GM19438 (cell line): ENCODE measurements around the gene CPEB1.
"Not testable (repeated sequence)": the region's sequence is repeated elsewhere in the genome, so short reads cannot be mapped to it uniquely, and the experiment has no call there.

Experiments used
- ATAC-seq: cut with Tn5 transposase; IDR thresholded peaks from one replicate; pipeline ENCODE4 v1.9.1; 2021; ENCODE audit warnings: low read depth; ENCODE audit not compliant: unreplicated experiment

CPEB1 gene

GRCh38 chr15:82650046-82650670 lies 3.0 kb upstream of the CPEB1 start:
- no peak for ATAC-seq

- no peak for ATAC-seq
These were observed 2.2 kb upstream of the CPEB1 start for GRCh38 chr15:82649226-82649999.

- no peak for ATAC-seq
These were observed 1.3 kb upstream of the CPEB1 start for GRCh38 chr15:82648257-82649103.

- ATAC-seq: no peak
These were observed 683 bp upstream of the CPEB1 start for GRCh38 chr15:82647835-82648256.

- no peak for ATAC-seq
These were observed 716 bp downstream of the CPEB1 start for GRCh38 chr15:82646250-82647044.

GRCh38 chr15:82644967-82645852 lies 2.0 kb downstream of the CPEB1 start:
- not testable (repeated sequence) for ATAC-seq

- no peak for ATAC-seq
These were observed 3.2 kb downstream of the CPEB1 start for GRCh38 chr15:82643992-82644391.

- ATAC-seq: no peak
These were observed 4.5 kb downstream of the CPEB1 start for GRCh38 chr15:82642656-82643055.

- no peak for ATAC-seq
These were observed 5.9 kb downstream of the CPEB1 start for GRCh38 chr15:82641129-82641798.

GRCh38 chr15:82640672-82641071 lies 6.5 kb downstream of the CPEB1 start:
- no peak for ATAC-seq

GRCh38 chr15:82635798-82636197 lies 11.4 kb downstream of the CPEB1 start:
- ATAC-seq: no peak

GRCh38 chr15:82630033-82630432 lies 17.1 kb downstream of the CPEB1 start:
- ATAC-seq: no peak

GRCh38 chr15:82625136-82625535 lies 22.0 kb downstream of the CPEB1 start:
- ATAC-seq: no peak

GRCh38 chr15:82624438-82624837 lies 22.7 kb downstream of the CPEB1 start:
- ATAC-seq: no peak

GRCh38 chr15:82624008-82624407 lies 23.2 kb downstream of the CPEB1 start:
- no peak for ATAC-seq

GRCh38 chr15:82621970-82622369 lies 25.2 kb downstream of the CPEB1 start:
- no peak for ATAC-seq

- ATAC-seq: no peak
These were observed 33.4 kb downstream of the CPEB1 start for GRCh38 chr15:82613747-82614146.

GRCh38 chr15:82611348-82611747 lies 35.8 kb downstream of the CPEB1 start:
- ATAC-seq: no peak

- no peak for ATAC-seq
These were observed 45.0 kb downstream of the CPEB1 start for GRCh38 chr15:82602195-82602594.
